Cardiac muscle cell (in vitro differentiated cells and primary cell): Measurements from ENCODE around the gene PRXL2B. TPM values are rescaled to one million over a fixed set of nuclear protein-coding genes. Genes with fewer than 3 reads are reported as not detected.

Experiments
- DNase-seq, 2 donors: peaks; one replicate each; pipeline versions ENCODE4 v3.0.0 to v3.0.0-alpha.2; 2010 to 2017; ENCODE audit warnings: low read depth in 1 of 2, low spot score in 1 of 2
- H3K27ac ChIP-seq: fragments of 200-600 bp; sonication (generic); 2 replicates; pipeline ENCODE4 v1.5.1; 2016
- H3K27me3 ChIP-seq: fragments of 200-600 bp; sonication (generic); 2 replicates; pipeline ENCODE4 v1.6.0; 2016; ENCODE audit warnings: control low read depth
- H3K36me3 ChIP-seq: fragments of 200-600 bp; sonication (generic); 2 replicates; pipeline ENCODE4 v1.5.1; 2016; ENCODE audit warnings: control low read depth
- H3K4me1 ChIP-seq: fragments of 200-600 bp; sonication (generic); 2 replicates; pipeline ENCODE4 v1.8.1; 2017; ENCODE audit warnings: low read depth, mild to moderate bottlenecking, mixed run types
- H3K4me3 ChIP-seq: fragments of 200-600 bp; sonication (generic); 2 replicates; pipeline ENCODE4 v1.5.1; 2016; ENCODE audit warnings: mild to moderate bottlenecking
- H3K9me3 ChIP-seq: fragments of 200-600 bp; sonication (generic); 2 replicates; pipeline ENCODE4 v1.5.1; 2017; ENCODE audit warnings: low read depth, mild to moderate bottlenecking, control low read depth
- CTCF ChIP-seq: IDR thresholded peaks from 2 replicates; pipeline ENCODE4 v1.5.1; 2012; ENCODE audit warnings: low read depth, mild to moderate bottlenecking, low read length
- polyA plus RNA-seq: library from polyadenylated mRNA; unstranded; fragments of >200 nt; fragmentation: Nextera tagmentation; extraction: Ambion mirVana; gene quantifications from 2 replicates; pipeline ENCODE4 v1.2.1, GENCODE V29; 2016
- total RNA-seq: library from RNA; depleted of rRNA; stranded (reverse); fragments of >200 nt; gene quantifications from 2 replicates; pipeline ENCODE4 v1.2.3, GENCODE V29; 2016

PRXL2B gene
- total and polyA plus RNA-seq, 2 experiments from 2014 or later, result 53.0 to 59.5 TPM

DNA sequence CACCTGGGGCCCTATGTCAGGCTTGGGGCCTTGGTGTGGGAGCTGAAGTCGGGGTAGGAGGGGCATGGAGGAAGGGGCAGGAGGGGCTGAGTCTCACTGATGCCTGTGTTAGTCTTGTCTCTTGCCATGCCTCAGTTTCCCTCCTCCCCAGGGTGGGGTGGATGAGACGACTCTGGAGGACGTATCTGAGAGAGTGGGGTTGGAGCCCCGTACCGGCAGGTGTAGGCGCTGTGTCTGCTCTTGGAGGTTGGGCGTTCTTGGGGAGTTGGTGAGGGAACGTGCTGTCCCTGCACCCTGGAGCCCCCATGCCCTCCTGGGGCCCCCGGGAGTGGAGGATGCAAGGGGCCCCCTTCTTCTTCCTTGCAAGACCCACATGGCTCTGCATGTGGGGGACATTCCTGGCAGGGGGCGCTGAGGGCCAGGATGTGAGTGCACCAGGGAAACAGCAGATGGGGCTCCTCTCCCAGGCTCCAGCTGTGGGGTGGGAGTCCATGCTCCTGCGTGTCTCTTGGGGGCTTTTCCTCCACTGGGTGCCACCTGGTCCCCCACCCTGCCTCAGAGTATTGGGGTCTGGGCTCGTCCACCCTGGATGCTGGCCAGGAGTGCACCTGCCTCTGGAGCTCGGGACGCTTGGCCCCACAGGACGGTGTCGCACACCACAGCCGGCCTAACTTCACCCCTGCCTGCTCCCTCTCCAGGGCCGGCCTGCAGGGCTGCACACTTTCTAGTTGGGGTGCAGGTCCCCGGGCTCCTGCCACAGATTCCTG, 31.8 kb upstream of the PRXL2B start:
- no peaks in the 10 kb centered on the region for H3K36me3 ChIP-seq
- peak; percentile 29 to 40 for DNase-seq
- H3K27me3 ChIP-seq, result no peaks in the 10 kb centered on the region
- no peak overlapping the region for H3K4me3 ChIP-seq
- H3K9me3 ChIP-seq, result no peaks in the 10 kb centered on the region
- peak; percentile 42 for TF ChIP-seq CTCF
- H3K27ac ChIP-seq, result no peak overlapping the region
- H3K4me1 ChIP-seq, result peaks cover 10% of the 10 kb centered on the region

- Histone ChIP-seq H3K4me3 (no peak overlapping the region), H3K9me3 (no peaks in the 10 kb centered on the region), H3K36me3 (no peaks in the 10 kb centered on the region), H3K27me3 (no peaks in the 10 kb centered on the region), H3K27ac (no peak overlapping the region), H3K4me1 (peaks cover 10% of the 10 kb centered on the region)
- DNase-seq, result peak in 1 of 2 donors; percentile 20
- TF ChIP-seq CTCF, result no peak
These were observed 30.8 kb upstream of the PRXL2B start for GRCh38 chr1:2555634-2556276.

DNA sequence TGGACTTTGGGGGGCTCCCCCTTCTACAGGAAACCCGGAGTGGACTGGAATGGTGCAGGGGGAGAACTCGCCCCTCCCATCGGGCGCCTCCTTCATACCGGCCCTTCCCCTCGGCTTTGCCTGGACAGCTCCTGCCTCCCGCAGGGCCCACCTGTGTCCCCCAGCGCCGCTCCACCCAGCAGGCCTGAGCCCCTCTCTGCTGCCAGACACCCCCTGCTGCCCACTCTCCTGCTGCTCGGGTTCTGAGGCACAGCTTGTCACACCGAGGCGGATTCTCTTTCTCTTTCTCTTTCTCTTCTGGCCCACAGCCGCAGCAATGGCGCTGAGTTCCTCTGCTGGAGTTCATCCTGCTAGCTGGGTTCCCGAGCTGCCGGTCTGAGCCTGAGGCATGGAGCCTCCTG, 30.3 kb upstream of the PRXL2B start, which contains the start of gene TNFRSF14:
Gene TNFRSF14 (plus strand): TSS at position 95 of the 401 bp plus-strand sequence. CDS start 294 bp downstream, at position 389.
- Histone ChIP-seq H3K27ac (no peak within 1 kb of the TSS), H3K36me3 (no peaks in the 10 kb centered on the region), H3K4me3 (no peak within 1 kb of the TSS), H3K27me3 (no peaks in the 10 kb centered on the region), H3K9me3 (no peaks in the 10 kb centered on the region), H3K4me1 (peaks cover 10% of the 10 kb centered on the region)
- peak; percentile 13 to 51 for DNase-seq
- peak; percentile 8 for TF ChIP-seq CTCF

GRCh38 chr1:2556678-2557481, 29.7 kb upstream of the PRXL2B start:
- TF ChIP-seq CTCF, result no peak
- no peaks in the 10 kb centered on the region for H3K36me3 ChIP-seq
- H3K4me1 ChIP-seq, result peaks cover 10% of the 10 kb centered on the region
- no peak overlapping the region for H3K4me3 ChIP-seq
- H3K27me3 ChIP-seq, result no peaks in the 10 kb centered on the region
- no peaks in the 10 kb centered on the region for H3K9me3 ChIP-seq
- no peak for DNase-seq
- no peak overlapping the region for H3K27ac ChIP-seq
